DOHH2 (cell line): ENCODE results near the gene PLA2G4B.

ENCODE experiments used
- H3F3A ChIP-seq: fragments of 200-600 bp; sonication (generic), shearing (Covaris generic); 2 replicates; pipeline ENCODE4 v1.6.0; 2016; ENCODE audit warnings: antibody characterized with exemption, mild to moderate bottlenecking; ENCODE audit not compliant: control insufficient read depth, insufficient read depth
- H3K27ac ChIP-seq: fragments of 200-600 bp; sonication (generic); 2 replicates; pipeline ENCODE4 v1.5.1; 2014; ENCODE audit warnings: low read depth, mild to moderate bottlenecking, low read length, moderate library complexity
- H3K27me3 ChIP-seq: fragments of 200-600 bp; sonication (generic); 2 replicates; pipeline ENCODE4 v1.6.1; 2014; ENCODE audit warnings: mild to moderate bottlenecking, low read length, mixed read lengths; ENCODE audit not compliant: control insufficient read depth
- H3K36me3 ChIP-seq: fragments of 200-600 bp; sonication (generic); 2 replicates; pipeline ENCODE4 v1.6.1; 2014; ENCODE audit warnings: mild to moderate bottlenecking, low read length, moderate library complexity, mixed read lengths; ENCODE audit not compliant: control insufficient read depth
- H3K4me1 ChIP-seq: fragments of 200-600 bp; sonication (generic); 2 replicates; pipeline ENCODE4 v1.6.1; 2014; ENCODE audit warnings: mild to moderate bottlenecking, low read length, mixed read lengths; ENCODE audit not compliant: control insufficient read depth
- H3K4me2 ChIP-seq: fragments of 200-600 bp; sonication (generic); 2 replicates; pipeline ENCODE4 v1.6.0; 2014; ENCODE audit warnings: mild to moderate bottlenecking, low read length, moderate library complexity
- H3K4me3 ChIP-seq: fragments of 200-600 bp; sonication (generic); 2 replicates; pipeline ENCODE4 v1.5.1; 2014; ENCODE audit warnings: mild to moderate bottlenecking, low read length, mixed read lengths
- H3K79me2 ChIP-seq: fragments of 200-600 bp; sonication (generic); 2 replicates; pipeline ENCODE4 v1.6.1; 2014; ENCODE audit warnings: mild to moderate bottlenecking, low read length, mixed read lengths; ENCODE audit not compliant: control insufficient read depth
- H3K9me2 ChIP-seq: fragments of 200-600 bp; sonication (generic); replicated peaks from 2 replicates; pipeline ENCODE4 v1.6.1; 2014; ENCODE audit warnings: mild to moderate bottlenecking, low read length, mixed read lengths; ENCODE audit not compliant: control insufficient read depth
- H3K9me3 ChIP-seq: fragments of 200-600 bp; sonication (generic); 2 replicates; pipeline ENCODE4 v1.6.1; 2014; ENCODE audit warnings: antibody characterized with exemption, low read length, mixed read lengths; ENCODE audit not compliant: control insufficient read depth, insufficient read depth
- H4K20me1 ChIP-seq: fragments of 200-600 bp; sonication (generic); 2 replicates; pipeline ENCODE4 v1.6.0; 2014; ENCODE audit warnings: low read depth, mild to moderate bottlenecking, antibody characterized with exemption, low read length, moderate library complexity; ENCODE audit not compliant: control insufficient read depth, insufficient read depth
- CTCF ChIP-seq: fragments of 200-600 bp; sonication (generic); IDR thresholded peaks from one replicate; pipeline ENCODE4 v1.5.1; 2014; ENCODE audit warnings: antibody characterized with exemption, mild to moderate bottlenecking, low read depth, low read length; ENCODE audit not compliant: poor library complexity, severe bottlenecking
- EZH2phosphoT487 ChIP-seq: fragments of 200-600 bp; sonication (generic); IDR thresholded peaks from 2 replicates; pipeline ENCODE4 v1.6.1; 2017; ENCODE audit warnings: borderline replicate concordance, mild to moderate bottlenecking, antibody characterized with exemption, low read length, moderate library complexity, mixed read lengths

PLA2G4B gene

DNA sequence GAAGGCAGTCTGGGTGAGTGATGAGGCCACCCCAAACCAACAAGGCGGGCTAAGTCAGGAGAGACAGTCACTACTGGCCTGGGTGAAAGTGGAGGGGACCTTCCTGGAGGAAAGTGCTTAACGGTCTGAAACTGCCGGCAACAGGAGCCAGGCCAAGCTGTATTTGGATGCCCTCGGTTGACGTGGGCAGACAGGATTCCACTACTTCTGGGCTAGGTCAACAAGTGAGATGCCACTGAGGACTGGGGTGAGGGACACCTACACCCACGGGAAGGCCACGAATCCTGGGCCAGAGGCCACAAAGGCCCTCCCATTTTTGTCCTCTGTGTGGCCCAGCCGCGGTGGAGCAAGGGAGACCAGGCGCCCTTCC is 42.9 kb downstream of the PLA2G4B start:
- TF ChIP-seq EZH2phosphoT487 (no peak), CTCF (no peak)
- no peak overlapping the region for H3K4me3 ChIP-seq
- no peaks in the 10 kb centered on the region for H3K79me2 ChIP-seq
- H3K27me3 ChIP-seq: no peaks in the 10 kb centered on the region
- H3K27ac ChIP-seq: no peak overlapping the region
- H3K36me3 ChIP-seq: no peaks in the 10 kb centered on the region
- no peaks in the 10 kb centered on the region for H3K9me2 ChIP-seq
- peaks cover 15% of the 10 kb centered on the region for H3K4me1 ChIP-seq
- H4K20me1 ChIP-seq: no peaks in the 10 kb centered on the region
- H3F3A ChIP-seq: no peaks in the 10 kb centered on the region
- no peak overlapping the region for H3K4me2 ChIP-seq
- H3K9me3 ChIP-seq: no peaks in the 10 kb centered on the region

DNA sequence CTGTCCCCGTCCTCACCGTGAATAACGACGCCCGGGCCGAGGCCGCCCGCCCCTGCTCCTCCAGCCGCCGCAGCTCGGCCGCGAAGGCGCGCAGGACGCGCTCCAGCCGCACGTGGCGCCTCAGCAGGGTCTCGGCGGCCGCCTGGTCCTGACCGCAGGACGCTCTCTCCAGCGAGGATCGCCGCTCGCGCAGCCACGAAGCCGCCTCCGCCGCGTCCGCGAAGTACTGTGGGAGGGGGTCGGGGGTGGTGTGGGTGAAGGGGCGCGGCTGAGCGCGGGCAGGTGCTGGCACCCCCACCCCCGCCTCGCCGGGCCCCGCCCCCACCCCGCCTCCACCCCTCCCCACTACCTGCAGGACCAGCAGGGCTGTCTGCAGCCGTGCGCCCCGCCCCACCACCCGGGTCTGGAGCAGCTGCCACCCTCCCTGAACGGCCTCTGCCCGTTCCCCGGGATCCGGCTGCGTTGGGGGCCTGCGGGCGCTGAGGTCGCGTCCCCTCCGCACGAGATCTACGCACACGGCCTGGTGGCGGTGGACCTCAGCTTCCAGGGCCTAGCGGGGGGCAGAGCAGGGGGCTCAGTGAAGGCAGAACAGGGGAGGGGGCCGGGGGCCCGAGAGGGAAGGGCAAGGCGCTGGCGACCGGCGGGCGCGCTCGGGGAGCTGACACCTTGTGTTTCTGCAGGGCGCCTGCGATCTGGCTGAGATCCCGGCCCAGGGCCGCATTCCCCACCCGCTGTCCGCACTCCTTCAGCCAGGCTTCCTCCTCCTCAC is 43.5 kb downstream of the PLA2G4B start:
- TF ChIP-seq CTCF (no peak), EZH2phosphoT487 (no peak)

DNA sequence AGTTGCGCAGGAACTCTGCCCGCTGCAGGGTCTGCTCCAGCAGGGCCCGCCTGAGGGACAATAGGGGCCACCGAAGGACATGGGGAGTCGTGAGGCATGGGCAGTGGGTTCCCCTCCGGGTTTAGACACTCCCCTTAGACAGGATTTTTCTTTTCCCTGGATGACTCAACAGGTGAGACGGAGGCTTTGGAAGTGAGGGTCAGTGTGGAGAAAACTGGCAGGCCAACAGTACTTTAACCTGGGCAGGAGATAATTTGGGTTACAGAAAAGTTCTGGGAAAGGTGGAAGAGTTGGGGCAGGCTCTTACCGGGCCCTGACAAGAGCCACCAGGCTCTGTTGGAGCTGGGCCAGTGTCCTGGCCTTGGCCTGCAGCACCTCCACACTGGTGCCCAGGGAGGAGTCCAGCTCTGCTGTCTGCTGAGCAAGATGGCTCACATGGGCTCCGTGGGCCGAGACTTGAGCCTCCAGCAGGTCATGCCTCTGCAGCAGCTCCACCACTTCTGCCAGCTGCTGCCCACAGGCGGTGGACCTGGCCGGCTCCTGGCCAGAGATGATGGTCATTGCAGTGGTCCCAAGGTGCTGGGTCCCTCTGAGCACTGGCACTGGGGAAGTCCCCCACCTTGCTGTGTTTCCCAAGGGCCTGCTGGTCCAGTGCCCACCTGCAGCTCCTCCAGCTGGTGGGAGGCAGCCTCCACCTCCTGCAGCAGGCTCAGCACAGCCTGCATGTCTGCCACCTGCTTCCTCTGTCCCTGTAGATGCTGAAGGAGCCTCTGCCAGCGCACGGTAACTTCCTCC is 44.2 kb downstream of the PLA2G4B start:
- Histone ChIP-seq H3K9me3 (no peaks in the 10 kb centered on the region), H3F3A (no peaks in the 10 kb centered on the region), H3K36me3 (no peaks in the 10 kb centered on the region), H3K4me3 (no peak overlapping the region), H3K4me1 (peaks cover 10% of the 10 kb centered on the region), H3K9me2 (no peaks in the 10 kb centered on the region), H4K20me1 (no peaks in the 10 kb centered on the region), H3K79me2 (no peaks in the 10 kb centered on the region), H3K27ac (no peak overlapping the region), H3K4me2 (no peak overlapping the region), H3K27me3 (no peaks in the 10 kb centered on the region)
- TF ChIP-seq CTCF: no peak
- TF ChIP-seq EZH2phosphoT487: no peak

More for the DNA sequence above, 43.5 kb downstream of the PLA2G4B start:
- H3K4me2 ChIP-seq: no peak overlapping the region
- H3K9me2 ChIP-seq: no peaks in the 10 kb centered on the region
- no peaks in the 10 kb centered on the region for H3K27me3 ChIP-seq
- no peaks in the 10 kb centered on the region for H4K20me1 ChIP-seq
- H3K4me1 ChIP-seq: peaks cover 9% of the 10 kb centered on the region
- no peaks in the 10 kb centered on the region for H3F3A ChIP-seq
- no peaks in the 10 kb centered on the region for H3K9me3 ChIP-seq
- H3K36me3 ChIP-seq: no peaks in the 10 kb centered on the region
- H3K27ac ChIP-seq: no peak overlapping the region
- no peak overlapping the region for H3K4me3 ChIP-seq
- no peaks in the 10 kb centered on the region for H3K79me2 ChIP-seq
